ENCODE results near the gene PTCHD1.

Gene PTCHD1

DNA sequence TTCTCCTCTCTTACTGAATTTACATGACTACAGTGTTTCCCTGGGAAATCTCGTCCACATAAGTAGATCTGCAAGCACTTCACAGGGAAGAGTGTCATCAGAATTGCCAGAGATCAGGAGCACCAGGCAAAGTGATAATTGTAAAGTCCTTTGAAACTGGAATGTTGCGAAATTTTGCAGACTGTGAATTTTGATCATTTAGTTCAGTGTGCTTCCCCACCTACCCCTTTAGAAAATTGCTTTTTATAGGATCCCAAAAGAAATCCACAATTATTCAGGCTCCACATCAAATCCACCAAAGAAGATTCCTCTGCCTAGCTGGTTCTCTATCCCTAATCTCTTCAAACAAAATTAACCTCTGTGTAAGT, 10.2 kb downstream of the PTCHD1 start:
- no peak overlapping the region for H3K4me3 ChIP-seq (ENCODE audit: control insufficient read depth, low read depth, low read length)
- TF ChIP-seq, protein P1, sequence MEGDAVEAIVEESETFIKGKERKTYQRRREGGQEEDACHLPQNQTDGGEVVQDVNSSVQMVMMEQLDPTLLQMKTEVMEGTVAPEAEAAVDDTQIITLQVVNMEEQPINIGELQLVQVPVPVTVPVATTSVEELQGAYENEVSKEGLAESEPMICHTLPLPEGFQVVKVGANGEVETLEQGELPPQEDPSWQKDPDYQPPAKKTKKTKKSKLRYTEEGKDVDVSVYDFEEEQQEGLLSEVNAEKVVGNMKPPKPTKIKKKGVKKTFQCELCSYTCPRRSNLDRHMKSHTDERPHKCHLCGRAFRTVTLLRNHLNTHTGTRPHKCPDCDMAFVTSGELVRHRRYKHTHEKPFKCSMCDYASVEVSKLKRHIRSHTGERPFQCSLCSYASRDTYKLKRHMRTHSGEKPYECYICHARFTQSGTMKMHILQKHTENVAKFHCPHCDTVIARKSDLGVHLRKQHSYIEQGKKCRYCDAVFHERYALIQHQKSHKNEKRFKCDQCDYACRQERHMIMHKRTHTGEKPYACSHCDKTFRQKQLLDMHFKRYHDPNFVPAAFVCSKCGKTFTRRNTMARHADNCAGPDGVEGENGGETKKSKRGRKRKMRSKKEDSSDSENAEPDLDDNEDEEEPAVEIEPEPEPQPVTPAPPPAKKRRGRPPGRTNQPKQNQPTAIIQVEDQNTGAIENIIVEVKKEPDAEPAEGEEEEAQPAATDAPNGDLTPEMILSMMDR (conservative IDR thresholded peaks at IDR 0.05; ENCODE audit: control insufficient read depth, insufficient read depth, low read depth, low read length): no peak
- no peak for DNase-seq (ENCODE audit: low read depth)

DNA sequence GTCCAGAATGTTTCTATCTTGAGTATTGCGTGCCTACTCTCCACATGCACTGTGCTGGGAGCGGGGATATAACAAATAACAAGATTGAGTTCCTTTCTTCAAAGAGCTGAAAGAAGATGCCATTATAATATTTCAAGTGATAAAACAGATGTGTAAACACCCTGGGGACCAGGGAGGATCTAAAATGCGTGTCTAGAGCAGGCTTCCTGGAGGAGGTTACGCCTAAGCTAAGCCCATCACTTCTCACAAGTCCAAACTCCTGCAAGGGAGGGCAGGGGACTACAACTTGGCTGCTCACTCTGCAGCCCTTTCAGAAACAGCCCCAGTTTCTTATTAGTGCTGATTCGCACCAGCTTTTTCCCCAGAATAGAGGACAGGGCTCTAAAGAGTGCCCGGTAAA, 21.5 kb downstream of the PTCHD1 start:
- TF ChIP-seq, protein P1 (conservative IDR thresholded peaks at IDR 0.05; ENCODE audit: control insufficient read depth, insufficient read depth, low read depth, low read length): no peak
- no peak for DNase-seq (ENCODE audit: low read depth)
- H3K4me3 ChIP-seq (ENCODE audit: control insufficient read depth, low read depth, low read length): no peak overlapping the region

DNA sequence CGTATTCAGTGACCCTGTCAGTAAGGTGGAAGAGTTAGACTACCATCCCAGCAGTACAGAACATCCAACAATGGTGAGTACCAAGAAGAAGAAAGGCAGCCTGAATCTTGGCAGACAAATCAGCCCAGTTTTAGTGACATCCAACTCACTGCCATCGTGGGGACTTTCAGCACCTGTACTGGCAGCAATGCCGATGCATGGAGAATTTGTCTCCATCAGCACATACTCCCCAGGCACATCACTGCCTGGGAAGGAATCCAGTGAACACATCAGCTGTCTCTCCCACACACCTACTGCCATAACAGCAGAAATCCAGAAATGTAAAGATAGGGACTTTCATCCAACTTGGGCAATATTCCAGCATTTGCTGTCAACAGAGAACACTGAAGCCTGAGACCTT, 29.8 kb downstream of the PTCHD1 start:
- no peak overlapping the region for H3K4me3 ChIP-seq (ENCODE audit: control insufficient read depth, low read depth, low read length)
- no peak for DNase-seq (ENCODE audit: low read depth)
- TF ChIP-seq, protein P1 (conservative IDR thresholded peaks at IDR 0.05; ENCODE audit: control insufficient read depth, insufficient read depth, low read depth, low read length): no peak

DNA sequence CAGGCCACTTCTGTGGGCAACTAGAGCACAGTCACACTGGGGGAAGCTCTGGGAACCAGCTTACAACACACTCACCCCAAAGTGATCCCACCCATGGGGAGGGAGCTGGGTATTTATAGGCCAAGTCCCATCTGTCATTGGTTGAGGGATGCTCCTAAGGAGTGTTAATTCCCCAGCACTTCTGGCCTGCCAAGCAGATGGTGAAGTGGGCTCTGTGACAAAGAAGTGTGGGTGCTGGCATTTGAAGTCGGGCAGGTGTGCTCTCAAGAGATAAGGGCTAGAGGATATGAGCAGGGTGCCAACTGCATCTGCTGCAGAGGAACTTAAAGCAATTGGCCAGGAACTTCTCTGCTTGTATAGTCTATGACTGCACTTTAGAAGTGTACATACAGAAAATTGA, 30.9 kb downstream of the PTCHD1 start:
- TF ChIP-seq, protein P1 (conservative IDR thresholded peaks at IDR 0.05; ENCODE audit: control insufficient read depth, insufficient read depth, low read depth, low read length): no peak
- no peak overlapping the region for H3K4me3 ChIP-seq (ENCODE audit: control insufficient read depth, low read depth, low read length)
- no peak for DNase-seq (ENCODE audit: low read depth)

DNA sequence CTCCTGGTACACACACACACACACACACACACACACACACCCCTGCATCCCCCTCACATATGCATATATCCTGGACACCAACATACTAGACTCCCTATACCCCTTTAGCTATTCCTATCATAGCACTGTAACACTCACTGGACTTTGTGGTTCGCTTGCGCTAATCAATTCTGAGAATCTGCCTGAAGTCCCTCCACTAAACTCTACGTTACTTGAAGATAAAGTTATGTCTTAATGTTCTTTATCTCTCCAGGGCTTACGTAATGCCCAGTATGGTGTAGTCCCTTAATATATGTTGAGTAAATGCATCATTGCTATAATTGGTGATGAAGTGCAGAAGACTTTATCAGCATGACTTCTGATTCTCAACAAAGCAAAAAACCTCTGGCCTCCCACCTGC, 32.3 kb downstream of the PTCHD1 start:
- no peak for DNase-seq (ENCODE audit: low read depth)
- TF ChIP-seq, protein P1 (conservative IDR thresholded peaks at IDR 0.05; ENCODE audit: control insufficient read depth, insufficient read depth, low read depth, low read length): no peak

DNA sequence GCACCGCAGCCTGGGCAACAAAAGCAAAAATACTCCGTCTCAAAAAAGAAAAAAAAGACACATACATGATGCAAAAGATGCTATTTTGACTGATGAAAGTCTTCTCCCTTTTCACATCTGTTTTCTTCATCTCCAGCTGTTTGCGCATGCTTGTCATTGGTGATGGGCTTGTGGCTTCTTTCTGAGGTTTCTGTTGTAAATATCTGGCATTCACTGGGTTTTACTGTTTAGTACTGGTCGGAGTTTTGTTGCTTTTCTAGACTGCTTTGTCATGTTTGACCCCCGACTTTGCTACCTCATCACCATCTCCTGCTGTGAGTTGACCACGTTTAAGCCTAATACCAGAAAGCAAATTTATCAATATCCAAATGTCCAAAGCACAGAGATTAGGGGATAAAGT, 34.4 kb downstream of the PTCHD1 start:
- TF ChIP-seq, protein P1 (conservative IDR thresholded peaks at IDR 0.05; ENCODE audit: control insufficient read depth, insufficient read depth, low read depth, low read length): no peak
- no peak for DNase-seq (ENCODE audit: low read depth)
- no peak overlapping the region for H3K4me3 ChIP-seq (ENCODE audit: control insufficient read depth, low read depth, low read length)

More for the DNA sequence above, 32.3 kb downstream of the PTCHD1 start:
- no peak overlapping the region for H3K4me3 ChIP-seq (ENCODE audit: control insufficient read depth, low read depth, low read length)

DNA sequence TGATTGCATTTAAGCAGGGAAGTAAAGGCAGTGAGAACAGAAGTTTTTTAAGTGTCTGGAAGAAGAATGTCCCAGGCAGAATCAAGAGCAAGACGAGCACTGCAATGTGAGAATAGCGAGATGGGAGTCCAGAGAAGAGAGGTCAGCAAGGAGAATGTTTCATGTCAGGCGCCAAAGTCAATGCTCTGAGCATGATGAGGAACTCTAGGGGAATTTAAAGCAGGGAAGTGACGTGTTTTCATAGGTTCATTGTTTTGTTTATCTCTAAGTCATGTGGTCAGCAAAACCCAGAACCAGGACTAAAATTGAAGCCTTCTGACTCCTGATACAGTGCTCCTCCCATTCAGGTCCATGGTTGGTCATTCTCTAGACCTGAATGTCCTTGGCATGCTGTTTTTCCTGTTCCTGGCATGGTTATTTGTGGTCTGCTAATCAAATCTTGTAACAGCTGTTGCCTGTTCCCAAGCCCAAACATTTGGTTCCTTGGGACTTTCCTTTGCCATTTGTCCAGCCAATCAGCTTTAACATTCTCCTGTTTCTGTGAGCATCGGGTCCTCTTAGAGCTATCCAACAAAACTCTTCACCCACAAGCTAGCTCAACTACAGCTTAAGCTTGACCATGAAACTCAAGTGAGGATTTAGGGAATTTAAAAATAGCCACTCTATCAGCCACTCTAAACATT, 37.7 kb downstream of the PTCHD1 start:
- TF ChIP-seq, protein P1 (conservative IDR thresholded peaks at IDR 0.05; ENCODE audit: control insufficient read depth, insufficient read depth, low read depth, low read length): no peak
- H3K4me3 ChIP-seq (ENCODE audit: control insufficient read depth, low read depth, low read length): no peak overlapping the region
- DNase-seq (ENCODE audit: low read depth): peak; percentile 21
